Measurements from ENCODE around the gene CPNE5.

DNA sequence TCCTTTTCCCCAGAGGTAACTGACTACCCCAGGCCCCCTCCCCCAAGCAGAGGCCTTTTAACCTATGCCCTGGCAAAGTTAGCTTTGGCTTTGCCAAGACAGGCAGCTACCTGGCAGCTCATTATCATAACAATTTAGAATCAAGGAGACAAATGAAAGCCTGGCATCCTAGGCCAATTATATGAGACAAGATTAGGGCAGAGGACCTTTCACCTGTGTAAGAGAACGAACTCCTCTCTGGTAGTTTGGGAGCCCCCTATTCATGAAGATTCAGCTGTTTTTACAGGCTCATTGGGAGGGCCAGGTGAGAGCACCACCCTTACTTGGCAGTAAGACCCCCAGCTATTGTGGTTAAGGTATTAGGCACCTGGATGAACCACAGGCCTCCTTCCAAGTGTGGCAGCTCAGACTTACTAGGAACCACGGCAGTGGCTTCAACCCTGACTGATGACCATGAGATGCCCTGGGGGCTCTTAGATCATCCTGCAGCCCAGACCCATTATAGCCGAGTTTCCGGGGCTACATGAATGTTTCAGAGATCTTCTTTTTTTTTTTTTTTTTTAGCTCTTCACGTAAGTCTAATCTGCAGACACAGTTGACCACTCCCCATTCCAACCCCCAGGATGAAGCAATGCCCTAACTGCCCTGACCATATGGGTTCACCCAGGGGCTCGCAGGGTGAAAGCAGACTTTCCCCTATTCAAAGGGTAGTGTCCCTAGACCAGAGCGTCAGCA lies 85.4 kb downstream of the CPNE5 start:
- TF ChIP-seq YY1 (IDR thresholded peaks at IDR 0.05; ENCODE audit: low read depth) (no peak), RAD21 (IDR thresholded peaks at IDR 0.05; ENCODE audit: low read depth) (no peak), ZBTB7A (IDR thresholded peaks at IDR 0.05; ENCODE audit: low read depth) (no peak)
